ENCODE data around the gene BHLHA15. TPM values are rescaled to one million over a fixed set of nuclear protein-coding genes. Genes with fewer than 3 reads are reported as not detected.
A peak's percentile ranks its signal among the peaks of the same experiment; 100 is the strongest.

Gene BHLHA15
- total and polyA plus RNA-seq, 12 donors = 0.57 to 3.6 (median 1.6) TPM; not detected in 8

GRCh38 chr7:98187138-98187502 is 24.1 kb upstream of the BHLHA15 start:
- intact Hi-C loops (cut with DNase I) = no loop called here
- no peaks in the 10 kb centered on the region for H3K9me3 ChIP-seq (replicated peaks in 1 of 3)
- H3K27me3 ChIP-seq = no peaks in the 10 kb centered on the region
- H3K27ac ChIP-seq = no peak overlapping the region
- no peak for DNase-seq
- no peak overlapping the region for H3K4me3 ChIP-seq
- 57 to 80% (median 71%) methylated on average over 1 of the region's 1 CpG for WGBS, 4 donors
- TF ChIP-seq CTCF (IDR thresholded peaks at IDR 0.05) (no peak), POLR2A (IDR thresholded peaks at IDR 0.05) (no peak)
- H3K4me1 ChIP-seq (replicated peaks in 1 of 2) = peaks cover 0 to 7% of the 10 kb centered on the region in 2 donors
- peaks cover 0 to 14% of the 10 kb centered on the region in 2 donors for H3K36me3 ChIP-seq (replicated peaks in 1 of 2)

- Histone ChIP-seq H3K36me3 (replicated peaks in 1 of 2) (peaks cover 0 to 36% of the 10 kb centered on the region in 2 donors), H3K4me3 (no peak overlapping the region), H3K4me1 (replicated peaks in 1 of 2) (peaks cover 0 to 7% of the 10 kb centered on the region in 2 donors), H3K27me3 (no peaks in the 10 kb centered on the region), H3K9me3 (replicated peaks in 1 of 3) (no peaks in the 10 kb centered on the region), H3K27ac (no peak overlapping the region)
- intact Hi-C loops (cut with DNase I) = no loop called here
- DNase-seq = no peak
- TF ChIP-seq POLR2A (IDR thresholded peaks at IDR 0.05) = no peak
- no peak for TF ChIP-seq CTCF (IDR thresholded peaks at IDR 0.05)
- 84 to 95% (median 94%) methylated on average over 11 of the region's 11 CpGs for WGBS, 4 donors
Observed at GRCh38 chr7:98189559-98189958, 21.7 kb upstream of the BHLHA15 start.

GRCh38 chr7:98191668-98192431 is 19.4 kb upstream of the BHLHA15 start:
- TF ChIP-seq POLR2A (IDR thresholded peaks at IDR 0.05) (no peak), CTCF (IDR thresholded peaks at IDR 0.05) (no peak)
- H3K27ac ChIP-seq = no peak overlapping the region
- WGBS, 4 donors = 96 to 97% (median 97%) methylated on average over 26 to 32 of the region's 32 CpGs
- DNase-seq = no peak
- H3K4me1 ChIP-seq (replicated peaks in 1 of 2) = peaks cover 0 to under 1% of the 10 kb centered on the region in 2 donors
- H3K4me3 ChIP-seq = no peak overlapping the region
- no peaks in the 10 kb centered on the region for H3K27me3 ChIP-seq
- no peaks in the 10 kb centered on the region for H3K9me3 ChIP-seq (replicated peaks in 1 of 3)
- H3K36me3 ChIP-seq (replicated peaks in 1 of 2) = peaks cover 0 to 46% of the 10 kb centered on the region in 2 donors
- intact Hi-C loops (cut with DNase I) = no loop called here

GRCh38 chr7:98192781-98193457 is 18.3 kb upstream of the BHLHA15 start:
- Histone ChIP-seq H3K27me3 (no peaks in the 10 kb centered on the region), H3K4me3 (no peak overlapping the region), H3K36me3 (replicated peaks in 1 of 2) (peaks cover 0 to 46% of the 10 kb centered on the region in 2 donors), H3K9me3 (replicated peaks in 1 of 3) (no peaks in the 10 kb centered on the region), H3K27ac (no peak overlapping the region), H3K4me1 (replicated peaks in 1 of 2) (no peaks in the 10 kb centered on the region)
- peak in 1 of 7 donors; percentile 44 for DNase-seq
- TF ChIP-seq CTCF (IDR thresholded peaks at IDR 0.05) = no peak
- no peak for TF ChIP-seq POLR2A (IDR thresholded peaks at IDR 0.05)
- intact Hi-C loops (cut with DNase I) = no loop called here
- WGBS, 4 donors = 88 to 94% (median 92%) methylated on average over 20 to 22 of the region's 22 CpGs
